Type B pancreatic cell (in vitro differentiated cells): ENCODE results near the gene TMBIM1. TPM values are rescaled to one million over a fixed set of nuclear protein-coding genes. Genes with fewer than 3 reads are reported as not detected.

Experiments
- DNase-seq: peaks from one replicate; pipeline ENCODE4 v3.0.0; 2021; ENCODE audit warnings: mixed read lengths; ENCODE audit not compliant: unreplicated experiment; ENCODE audit errors: extremely low spot score
- H3K27ac Mint-ChIP-seq: 2 replicates; pipeline ENCODE4 v1.8.0; 2021; ENCODE audit warnings: mild to moderate bottlenecking, mixed read lengths
- H3K27me3 Mint-ChIP-seq: 2 replicates; pipeline ENCODE4 v1.8.0; 2021; ENCODE audit warnings: mixed read lengths
- H3K36me3 Mint-ChIP-seq: 2 replicates; pipeline ENCODE4 v1.8.0; 2021; ENCODE audit warnings: mixed read lengths
- H3K4me1 Mint-ChIP-seq: one replicate; pipeline ENCODE4 v1.8.0; 2021; ENCODE audit warnings: mixed read lengths; ENCODE audit not compliant: unreplicated experiment
- H3K4me3 Mint-ChIP-seq: 2 replicates; pipeline ENCODE4 v1.8.0; 2021; ENCODE audit warnings: mild to moderate bottlenecking, mixed read lengths
- H3K9me3 Mint-ChIP-seq: 2 replicates; pipeline ENCODE4 v1.8.0; 2021; ENCODE audit warnings: mixed read lengths
- CTCF ChIP-seq: fragments of 200-600 bp; sonication (generic); conservative IDR thresholded peaks from 2 replicates; pipeline ENCODE4 v1.5.0; 2021; ENCODE audit warnings: antibody characterized with exemption, mild to moderate bottlenecking
- long read RNA-seq: library from polyadenylated mRNA; unstranded; transcript quantifications from one replicate; pipeline ENCODE4 v2.0.0, GENCODE V29; 2020
- total RNA-seq: library from RNA; stranded (reverse); gene quantifications from 2 replicates; pipeline ENCODE4 v1.2.1, GENCODE V29; 2021; ENCODE audit warnings: low replicate concordance

TMBIM1 gene
- total RNA-seq = 94.5 and 303 TPM in 2 replicates
- long read RNA-seq, transcript TMBIM1-201 (12 exons, 2,371 nt) = major isoform, 138 of 279 reads
- long read RNA-seq, transcript TMBIM1-219 (10 exons, 2,874 nt) = minor isoform, 26 of 279 reads
- long read RNA-seq, partial matches to known transcripts = 87 of 279 reads
- long read RNA-seq, other reads (novel, unspliced or antisense) = 25 of 279 reads

GRCh38 chr2:218292048-218293014, at the start of gene TMBIM1:
TSS of gene TMBIM1 (minus strand) at chr2:218292503. CDS start at chr2:218282141, 10,362 bp downstream.
- Mint-ChIP-seq H3K4me1 (peaks cover 38% of the 10 kb centered on the region), H3K9me3 (no peaks in the 10 kb centered on the region), H3K4me3 (peak within 1 kb of the TSS; percentile 89), H3K36me3 (no peaks in the 10 kb centered on the region), H3K27ac (peak within 1 kb of the TSS; percentile 100), H3K27me3 (no peaks in the 10 kb centered on the region)
- peak; percentile 82 for DNase-seq
- TF ChIP-seq CTCF = peak; percentile 97

- no peak for TF ChIP-seq CTCF
- Mint-ChIP-seq H3K4me3 (no peak overlapping the region), H3K27ac (no peak overlapping the region), H3K36me3 (peaks cover 11% of the 10 kb centered on the region), H3K4me1 (peaks cover 12% of the 10 kb centered on the region), H3K9me3 (no peaks in the 10 kb centered on the region), H3K27me3 (no peaks in the 10 kb centered on the region)
- DNase-seq = no peak
Measured at GRCh38 chr2:218341381-218341780, 49.1 kb upstream of the TMBIM1 start.

GRCh38 chr2:218340656-218341055, 48.4 kb upstream of the TMBIM1 start:
- H3K27me3 Mint-ChIP-seq = no peaks in the 10 kb centered on the region
- H3K4me3 Mint-ChIP-seq = no peak overlapping the region
- H3K4me1 Mint-ChIP-seq = peaks cover 5% of the 10 kb centered on the region
- DNase-seq = no peak
- TF ChIP-seq CTCF = no peak
- H3K9me3 Mint-ChIP-seq = no peaks in the 10 kb centered on the region
- H3K27ac Mint-ChIP-seq = no peak overlapping the region
- peaks cover 5% of the 10 kb centered on the region for H3K36me3 Mint-ChIP-seq

- Mint-ChIP-seq H3K4me3 (no peak overlapping the region), H3K27me3 (no peaks in the 10 kb centered on the region), H3K9me3 (no peaks in the 10 kb centered on the region), H3K4me1 (peaks cover 25% of the 10 kb centered on the region), H3K27ac (no peak overlapping the region), H3K36me3 (no peaks in the 10 kb centered on the region)
- TF ChIP-seq CTCF = no peak
- no peak for DNase-seq
Measured at GRCh38 chr2:218334531-218334930, 42.2 kb upstream of the TMBIM1 start.

- no peaks in the 10 kb centered on the region for H3K9me3 Mint-ChIP-seq
- H3K27ac Mint-ChIP-seq = peak overlapping the region; percentile 30
- H3K36me3 Mint-ChIP-seq = no peaks in the 10 kb centered on the region
- no peak overlapping the region for H3K4me3 Mint-ChIP-seq
- no peaks in the 10 kb centered on the region for H3K27me3 Mint-ChIP-seq
- no peak for DNase-seq
- no peak for TF ChIP-seq CTCF
- peaks cover 34% of the 10 kb centered on the region for H3K4me1 Mint-ChIP-seq
Measured at GRCh38 chr2:218332920-218333645, 40.8 kb upstream of the TMBIM1 start.
